Endodermal cell (in vitro differentiated cells): ENCODE data around the gene IGLL5. TPM values are rescaled to one million over a fixed set of nuclear protein-coding genes. Genes with fewer than 3 reads are reported as not detected.

ENCODE experiments used
- DNase-seq: peaks from one replicate; pipeline ENCODE4 v3.0.0-alpha.2; 2017
- H3K27ac ChIP-seq: 2 replicates; pipeline ENCODE4 v1.5.1; 2013; ENCODE audit warnings: mild to moderate bottlenecking, low read depth, low read length, moderate library complexity
- H3K27me3 ChIP-seq: 2 replicates; pipeline ENCODE4 v1.6.1; 2013; ENCODE audit warnings: mild to moderate bottlenecking, low read length, moderate library complexity; ENCODE audit not compliant: insufficient read depth, control insufficient read depth, poor library complexity, severe bottlenecking
- H3K36me3 ChIP-seq: 2 replicates; pipeline ENCODE4 v1.7.0; 2013; ENCODE audit warnings: mild to moderate bottlenecking, low read length, moderate library complexity; ENCODE audit not compliant: control insufficient read depth, insufficient read depth
- H3K4me1 ChIP-seq: one replicate; pipeline ENCODE4 v1.7.0; 2013; ENCODE audit warnings: low read length; ENCODE audit not compliant: control insufficient read depth, insufficient read depth
- H3K4me3 ChIP-seq: 2 replicates; pipeline ENCODE4 v1.5.1; 2013; ENCODE audit warnings: mild to moderate bottlenecking, low read length, moderate library complexity
- H3K9ac ChIP-seq: 2 replicates; pipeline ENCODE4 v1.6.1; 2013; ENCODE audit warnings: mild to moderate bottlenecking, low read length, moderate library complexity; ENCODE audit not compliant: poor library complexity, severe bottlenecking; ENCODE audit errors: extremely low read depth
- H3K9me3 ChIP-seq: 2 replicates; pipeline ENCODE4 v1.6.1; 2013; ENCODE audit warnings: mild to moderate bottlenecking, low read length, moderate library complexity; ENCODE audit not compliant: control insufficient read depth
- H3K27ac Mint-ChIP-seq: 2 replicates; pipeline ENCODE4 v1.8.0; 2020; ENCODE audit warnings: mixed read lengths
- H3K27me3 Mint-ChIP-seq: 2 replicates; pipeline ENCODE4 v1.8.0; 2021; ENCODE audit warnings: mild to moderate bottlenecking, mixed read lengths; ENCODE audit not compliant: insufficient read depth
- H3K36me3 Mint-ChIP-seq: 2 replicates; pipeline ENCODE4 v1.8.0; 2020; ENCODE audit warnings: low read depth, mixed read lengths
- H3K4me1 Mint-ChIP-seq: 2 replicates; pipeline ENCODE4 v1.8.0; 2020; ENCODE audit warnings: mixed read lengths
- H3K4me3 Mint-ChIP-seq: 2 replicates; pipeline ENCODE4 v1.8.0; 2020; ENCODE audit warnings: mild to moderate bottlenecking, moderate library complexity, mixed read lengths
- H3K9me3 Mint-ChIP-seq: 2 replicates; pipeline ENCODE4 v1.8.0; 2020; ENCODE audit warnings: mild to moderate bottlenecking, mixed read lengths
- WGBS, 2 experiments: methylation state at CpG; one replicate each; pipeline versions ENCODE4 v1.1.5 to v1.1.7; 2013; ENCODE audit warnings: missing lambda C conversion rate in 2 of 2, mixed read lengths in 1 of 2; ENCODE audit not compliant: insufficient coverage in 1 of 2, insufficient read length in 1 of 2; 5-methylcytosine and 5-hydroxymethylcytosine counted together
- total RNA-seq, 2 donors: library from RNA; stranded (reverse); fragmentation: NEBNext Ultra II Directional in 1 of 2; extraction: Animal tissue kit (Norgen Biotek cat#: 25700) in 1 of 2; gene quantifications; 2 replicates in 1 of 2; 3 replicates in 1 of 2; pipeline ENCODE4 v1.2.1, GENCODE V29; 2021
- TF ChIP-seq, protein P1 (sequence below): fragments of 200-600 bp; sonication (generic); conservative IDR thresholded peaks from 2 replicates; pipeline ENCODE4 v1.5.0; 2021; ENCODE audit warnings: antibody characterized with exemption, mild to moderate bottlenecking

Gene IGLL5
- total RNA-seq, 2 donors from 2014 or later: not detected

DNA sequence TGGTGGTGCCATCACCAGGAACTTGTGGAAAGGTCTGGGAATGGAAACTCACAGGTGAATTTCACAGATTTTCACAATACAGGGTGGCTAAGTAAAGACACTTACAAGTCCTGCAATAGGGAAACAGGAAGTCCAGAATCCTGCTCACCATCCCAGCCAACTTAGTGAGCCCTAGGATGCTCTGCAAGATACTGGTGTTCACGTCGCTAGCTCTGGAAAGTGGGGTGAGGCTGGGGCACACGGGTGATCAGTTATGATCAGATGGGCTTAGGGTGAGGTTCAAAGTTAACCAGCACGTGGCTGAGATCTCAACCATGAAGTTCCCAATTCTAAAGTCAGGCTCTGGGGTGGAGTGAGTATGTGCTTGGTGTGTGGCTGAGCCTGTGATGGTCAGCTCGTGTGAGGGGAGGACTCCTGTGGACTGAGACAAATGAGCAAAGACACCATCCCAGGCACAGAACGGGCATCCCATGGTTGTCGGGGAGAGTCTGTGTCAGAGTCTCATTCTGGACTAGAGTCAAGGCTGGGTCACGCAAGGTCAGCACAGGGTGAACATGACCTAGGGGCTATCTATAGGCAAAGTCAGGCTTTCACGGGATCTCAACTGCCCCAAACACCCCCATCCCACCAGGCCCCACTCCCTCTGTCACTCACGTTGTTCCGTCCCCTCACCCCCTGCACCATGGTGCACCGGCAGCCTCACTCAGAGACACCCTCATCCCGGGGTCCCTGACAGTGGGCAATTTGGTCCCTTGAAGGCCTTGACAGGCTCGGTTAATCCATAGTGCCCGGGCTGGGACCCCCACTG is 23.9 kb downstream of the IGLL5 start:
- Mint-ChIP-seq H3K4me3 (no peak overlapping the region), H3K27me3 (peaks cover 79% of the 10 kb centered on the region), H3K9me3 (no peaks in the 10 kb centered on the region), H3K27ac (peak overlapping the region; percentile 12), H3K36me3 (no peaks in the 10 kb centered on the region), H3K4me1 (peaks cover under 1% of the 10 kb centered on the region)
- H3K4me1 ChIP-seq: no peaks in the 10 kb centered on the region
- H3K9ac ChIP-seq: no peak overlapping the region
- 90 to 98% methylated on average over 8 to 15 of the region's 15 CpGs for WGBS, 2 experiments
- H3K27me3 ChIP-seq: peaks cover 27% of the 10 kb centered on the region
- no peak overlapping the region for H3K27ac ChIP-seq
- H3K4me3 ChIP-seq: no peak overlapping the region
- TF ChIP-seq, protein P1, sequence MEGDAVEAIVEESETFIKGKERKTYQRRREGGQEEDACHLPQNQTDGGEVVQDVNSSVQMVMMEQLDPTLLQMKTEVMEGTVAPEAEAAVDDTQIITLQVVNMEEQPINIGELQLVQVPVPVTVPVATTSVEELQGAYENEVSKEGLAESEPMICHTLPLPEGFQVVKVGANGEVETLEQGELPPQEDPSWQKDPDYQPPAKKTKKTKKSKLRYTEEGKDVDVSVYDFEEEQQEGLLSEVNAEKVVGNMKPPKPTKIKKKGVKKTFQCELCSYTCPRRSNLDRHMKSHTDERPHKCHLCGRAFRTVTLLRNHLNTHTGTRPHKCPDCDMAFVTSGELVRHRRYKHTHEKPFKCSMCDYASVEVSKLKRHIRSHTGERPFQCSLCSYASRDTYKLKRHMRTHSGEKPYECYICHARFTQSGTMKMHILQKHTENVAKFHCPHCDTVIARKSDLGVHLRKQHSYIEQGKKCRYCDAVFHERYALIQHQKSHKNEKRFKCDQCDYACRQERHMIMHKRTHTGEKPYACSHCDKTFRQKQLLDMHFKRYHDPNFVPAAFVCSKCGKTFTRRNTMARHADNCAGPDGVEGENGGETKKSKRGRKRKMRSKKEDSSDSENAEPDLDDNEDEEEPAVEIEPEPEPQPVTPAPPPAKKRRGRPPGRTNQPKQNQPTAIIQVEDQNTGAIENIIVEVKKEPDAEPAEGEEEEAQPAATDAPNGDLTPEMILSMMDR: no peak
- H3K9me3 ChIP-seq: no peaks in the 10 kb centered on the region
- no peak for DNase-seq
- H3K36me3 ChIP-seq: no peaks in the 10 kb centered on the region

DNA sequence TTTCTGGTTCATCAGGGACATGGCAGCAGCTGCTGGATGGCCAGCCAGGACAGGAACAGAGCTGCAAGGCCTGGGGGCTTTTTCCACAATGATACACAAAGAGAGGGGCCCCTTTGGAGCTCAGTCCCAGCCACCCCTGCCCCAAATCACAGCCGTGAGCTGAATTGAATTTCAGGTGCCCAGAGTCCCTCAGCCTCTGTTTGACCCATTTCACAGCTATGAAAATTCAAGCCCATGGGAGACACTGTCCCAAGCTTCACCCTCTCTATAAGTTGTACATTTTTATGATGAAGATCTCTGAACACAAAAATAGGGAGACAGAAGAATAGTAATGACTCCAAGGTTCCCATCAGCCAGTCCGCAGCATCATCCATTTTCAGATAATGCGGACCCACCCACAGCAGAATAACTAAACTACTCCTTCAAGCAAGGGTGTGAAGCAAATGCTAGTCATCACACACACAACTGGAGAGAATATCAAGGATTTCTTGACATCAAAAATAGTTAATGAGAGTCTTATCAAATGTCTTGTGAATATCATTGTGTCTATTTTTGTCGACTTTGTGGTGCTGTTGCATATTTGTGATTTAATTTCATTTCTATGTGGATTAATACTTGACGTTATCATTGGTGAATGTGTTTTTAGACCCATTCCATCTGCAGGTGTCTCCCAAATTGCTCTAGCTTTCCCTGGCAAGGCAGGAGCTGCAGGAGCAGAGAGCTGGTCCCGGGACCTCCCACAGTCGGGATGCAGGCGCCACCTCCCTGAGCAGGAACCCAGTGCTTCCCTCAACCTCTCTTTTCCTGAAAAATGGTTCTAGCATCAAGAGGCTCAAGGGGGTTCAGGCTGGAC is 24.7 kb downstream of the IGLL5 start:
- Histone ChIP-seq H3K36me3 (no peaks in the 10 kb centered on the region), H3K4me3 (no peak overlapping the region), H3K9ac (no peak overlapping the region), H3K4me1 (no peaks in the 10 kb centered on the region), H3K27me3 (peaks cover 27% of the 10 kb centered on the region), H3K9me3 (no peaks in the 10 kb centered on the region), H3K27ac (no peak overlapping the region)
- no peak overlapping the region for H3K4me3 Mint-ChIP-seq
- no peaks in the 10 kb centered on the region for H3K9me3 Mint-ChIP-seq
- H3K36me3 Mint-ChIP-seq: no peaks in the 10 kb centered on the region
- TF ChIP-seq, protein P1: no peak
- peaks cover 3% of the 10 kb centered on the region for H3K4me1 Mint-ChIP-seq
- no peak overlapping the region for H3K27ac Mint-ChIP-seq
- no peak for DNase-seq
- peaks cover 72% of the 10 kb centered on the region for H3K27me3 Mint-ChIP-seq
- WGBS, 2 experiments: 84 to 100% methylated on average over 1 to 8 of the region's 8 CpGs

DNA sequence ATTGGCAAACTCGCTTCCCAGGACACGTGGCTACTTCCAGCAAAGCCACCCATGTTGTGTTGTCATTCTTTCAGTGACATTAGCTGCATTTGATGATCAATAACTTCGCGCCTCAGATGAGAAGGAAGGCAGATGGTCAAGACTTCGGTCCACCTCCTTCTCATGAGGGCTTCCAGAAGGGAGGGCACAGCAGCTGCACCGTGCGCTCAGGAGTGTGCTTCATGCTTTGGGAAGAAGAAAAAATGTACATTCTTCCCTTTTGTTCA is 25.3 kb downstream of the IGLL5 start:
- TF ChIP-seq, protein P1: no peak
- 92 to 93% methylated on average over 6 to 7 of the region's 7 CpGs for WGBS, 2 experiments
- no peak overlapping the region for H3K4me3 Mint-ChIP-seq
- no peaks in the 10 kb centered on the region for H3K36me3 Mint-ChIP-seq
- no peak overlapping the region for H3K9ac ChIP-seq
- peaks cover 3% of the 10 kb centered on the region for H3K4me1 Mint-ChIP-seq
- peaks cover 69% of the 10 kb centered on the region for H3K27me3 Mint-ChIP-seq
- H3K27ac Mint-ChIP-seq: no peak overlapping the region
- H3K36me3 ChIP-seq: no peaks in the 10 kb centered on the region
- no peaks in the 10 kb centered on the region for H3K9me3 ChIP-seq
- peaks cover 27% of the 10 kb centered on the region for H3K27me3 ChIP-seq
- no peak overlapping the region for H3K27ac ChIP-seq
- no peaks in the 10 kb centered on the region for H3K9me3 Mint-ChIP-seq
- H3K4me1 ChIP-seq: no peaks in the 10 kb centered on the region
- H3K4me3 ChIP-seq: no peak overlapping the region
- no peak for DNase-seq
